C4-2B (cell line): ENCODE measurements around the gene SCAMP1.

ENCODE experiments used
- H3K27ac ChIP-seq: fragments of 450-650 bp; 2 replicates; pipeline ENCODE4 v1.5.1; 2017
- CTCF ChIP-seq: fragments of 450-650 bp; conservative IDR thresholded peaks from 2 replicates; pipeline ENCODE4 v1.5.1; 2017; ENCODE audit warnings: mild to moderate bottlenecking
- ZFX ChIP-seq: fragments of 450-650 bp; IDR thresholded peaks from 2 replicates; pipeline ENCODE4 v1.6.1; 2017

The SCAMP1 gene

GRCh38 chr5:78499485-78499884 is 139.1 kb downstream of the SCAMP1 start:
- TF ChIP-seq CTCF, result no peak
- TF ChIP-seq ZFX, result no peak
- no peak overlapping the region for H3K27ac ChIP-seq

GRCh38 chr5:78500028-78500427 is 139.6 kb downstream of the SCAMP1 start:
- TF ChIP-seq CTCF, result no peak
- TF ChIP-seq ZFX, result no peak
- no peak overlapping the region for H3K27ac ChIP-seq

- no peak overlapping the region for H3K27ac ChIP-seq
- TF ChIP-seq CTCF, result no peak
- TF ChIP-seq ZFX, result no peak
Measured at GRCh38 chr5:78500871-78501270, 140.5 kb downstream of the SCAMP1 start.

GRCh38 chr5:78501411-78502352 is 141.3 kb downstream of the SCAMP1 start:
- no peak overlapping the region for H3K27ac ChIP-seq
- no peak for TF ChIP-seq ZFX
- no peak for TF ChIP-seq CTCF

GRCh38 chr5:78503958-78504653 is 143.7 kb downstream of the SCAMP1 start:
- peak overlapping the region; percentile 38 for H3K27ac ChIP-seq
- no peak for TF ChIP-seq CTCF
- TF ChIP-seq ZFX, result no peak

- no peak for TF ChIP-seq CTCF
- no peak for TF ChIP-seq ZFX
- H3K27ac ChIP-seq, result peak overlapping the region; percentile 38
Measured at GRCh38 chr5:78504704-78505677, 144.6 kb downstream of the SCAMP1 start.
